ENCODE results near the gene CFAP299. TPM values are rescaled to one million over a fixed set of nuclear protein-coding genes. Genes with fewer than 3 reads are reported as not detected.
"Not testable (repeated sequence)": the region's sequence is repeated elsewhere in the genome, so short reads cannot be mapped to it uniquely, and the experiment has no call there.

Gene CFAP299
- total RNA-seq, 3 donors from 2014 or later: under 0.01 to 0.15 TPM; not detected in 1

DNA sequence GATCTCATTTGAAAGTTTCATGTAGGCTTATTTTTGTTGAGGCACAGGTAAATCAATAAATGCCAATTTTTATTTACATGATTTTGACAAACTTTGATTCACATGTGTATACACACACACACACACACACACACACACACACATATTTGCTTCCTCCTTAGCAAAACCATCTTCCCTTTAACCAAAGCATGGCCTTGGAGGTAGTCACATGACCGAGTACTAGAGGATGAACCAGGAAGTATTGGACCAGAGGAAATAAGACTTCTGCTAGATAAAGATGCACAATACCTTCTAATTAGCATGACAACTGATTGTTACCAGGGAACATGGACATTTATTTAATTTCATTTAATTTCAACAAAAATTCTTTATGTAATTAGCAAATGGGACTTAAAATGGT is 23.4 kb upstream of the CFAP299 start:
- DNase-seq (ENCODE audit: low spot score in 2 of 2): no peak
- no peaks in the 10 kb centered on the region for H3K36me3 ChIP-seq
- intact Hi-C loops (cut with DNase I; ENCODE audit: low total_unique reads): no loop called here
- H3K27ac ChIP-seq: no peak overlapping the region
- no peaks in the 10 kb centered on the region for H3K9me3 ChIP-seq
- H3K4me3 ChIP-seq: no peak overlapping the region
- no peaks in the 10 kb centered on the region for H3K4me1 ChIP-seq
- H3K27me3 ChIP-seq: no peaks in the 10 kb centered on the region
- TF ChIP-seq, protein P1, sequence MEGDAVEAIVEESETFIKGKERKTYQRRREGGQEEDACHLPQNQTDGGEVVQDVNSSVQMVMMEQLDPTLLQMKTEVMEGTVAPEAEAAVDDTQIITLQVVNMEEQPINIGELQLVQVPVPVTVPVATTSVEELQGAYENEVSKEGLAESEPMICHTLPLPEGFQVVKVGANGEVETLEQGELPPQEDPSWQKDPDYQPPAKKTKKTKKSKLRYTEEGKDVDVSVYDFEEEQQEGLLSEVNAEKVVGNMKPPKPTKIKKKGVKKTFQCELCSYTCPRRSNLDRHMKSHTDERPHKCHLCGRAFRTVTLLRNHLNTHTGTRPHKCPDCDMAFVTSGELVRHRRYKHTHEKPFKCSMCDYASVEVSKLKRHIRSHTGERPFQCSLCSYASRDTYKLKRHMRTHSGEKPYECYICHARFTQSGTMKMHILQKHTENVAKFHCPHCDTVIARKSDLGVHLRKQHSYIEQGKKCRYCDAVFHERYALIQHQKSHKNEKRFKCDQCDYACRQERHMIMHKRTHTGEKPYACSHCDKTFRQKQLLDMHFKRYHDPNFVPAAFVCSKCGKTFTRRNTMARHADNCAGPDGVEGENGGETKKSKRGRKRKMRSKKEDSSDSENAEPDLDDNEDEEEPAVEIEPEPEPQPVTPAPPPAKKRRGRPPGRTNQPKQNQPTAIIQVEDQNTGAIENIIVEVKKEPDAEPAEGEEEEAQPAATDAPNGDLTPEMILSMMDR (IDR thresholded peaks at IDR 0.05): no peak
- TF ChIP-seq POLR2A (IDR thresholded peaks at IDR 0.05): no peak
- no peak for TF ChIP-seq POLR2AphosphoS5 (IDR thresholded peaks at IDR 0.05)

DNA sequence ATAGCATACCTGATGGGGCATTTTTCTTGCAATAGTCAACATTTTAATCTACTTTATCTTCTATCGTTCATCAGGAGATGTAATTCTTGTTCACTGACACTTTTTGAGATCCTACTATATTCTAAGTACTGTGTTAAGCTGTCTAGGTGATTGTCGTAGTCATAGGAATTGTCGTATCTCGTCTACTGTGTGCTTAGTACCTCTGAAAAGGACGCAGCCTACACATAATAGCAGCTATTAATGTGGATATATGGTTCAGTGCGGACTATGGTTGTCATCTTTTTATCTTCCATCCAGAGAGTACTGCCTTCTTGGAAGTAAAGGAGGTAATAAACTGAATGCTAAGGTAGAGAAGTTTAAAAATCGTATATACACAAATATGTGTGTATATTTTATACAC is 21.9 kb upstream of the CFAP299 start:
- no peak overlapping the region for H3K4me3 ChIP-seq
- H3K27me3 ChIP-seq: no peaks in the 10 kb centered on the region
- H3K36me3 ChIP-seq: no peaks in the 10 kb centered on the region
- DNase-seq (ENCODE audit: low spot score in 2 of 2): no peak
- no peaks in the 10 kb centered on the region for H3K4me1 ChIP-seq
- no peaks in the 10 kb centered on the region for H3K9me3 ChIP-seq
- no peak overlapping the region for H3K27ac ChIP-seq
- intact Hi-C loops (cut with DNase I; ENCODE audit: low total_unique reads): no loop called here
- TF ChIP-seq, protein P1 (IDR thresholded peaks at IDR 0.05): no peak
- TF ChIP-seq POLR2A (IDR thresholded peaks at IDR 0.05) (no peak), POLR2AphosphoS5 (IDR thresholded peaks at IDR 0.05) (no peak)

DNA sequence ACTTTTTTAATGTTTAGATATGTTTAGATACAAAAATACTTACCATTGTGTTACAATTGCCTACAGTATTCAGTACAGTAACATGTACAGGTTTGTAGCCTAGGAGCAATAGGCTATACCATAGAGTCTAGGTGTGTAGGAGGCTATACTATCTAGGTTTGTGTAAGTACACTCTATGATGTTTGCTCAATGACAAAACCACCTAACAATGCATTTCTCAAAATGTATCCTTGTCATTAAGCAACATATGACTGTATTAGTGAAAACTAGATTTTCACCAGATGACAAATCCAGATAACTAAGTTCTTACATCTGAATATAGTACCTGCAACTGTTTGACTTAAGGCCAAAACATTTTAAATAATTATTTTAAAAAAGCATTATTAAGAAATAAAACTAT is 19.7 kb upstream of the CFAP299 start:
- H3K27me3 ChIP-seq; DNase-seq (ENCODE audit: low spot score in 2 of 2); intact Hi-C loops (cut with DNase I; ENCODE audit: low total_unique reads); H3K4me1 ChIP-seq; H3K36me3 ChIP-seq; H3K4me3 ChIP-seq; H3K9me3 ChIP-seq; H3K27ac ChIP-seq: not testable (repeated sequence)

DNA sequence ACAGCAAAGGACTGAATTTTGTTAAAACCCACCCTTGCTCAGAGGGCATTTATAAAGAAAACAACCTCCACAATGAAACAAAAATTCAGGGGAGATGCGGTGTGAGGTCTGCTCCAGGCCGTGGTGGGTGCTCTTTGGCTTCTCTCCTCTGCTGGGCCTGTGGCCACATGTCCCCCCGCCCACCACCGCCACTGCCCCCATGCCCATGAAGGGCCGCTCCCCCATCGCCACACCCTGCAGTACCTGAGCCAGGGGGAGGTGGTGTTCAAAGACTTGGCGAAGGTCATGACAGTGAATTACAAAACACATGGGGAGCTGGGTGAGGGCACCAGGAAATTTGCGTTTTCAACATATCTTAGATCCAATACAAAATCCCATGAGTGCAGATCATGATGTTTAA is 14.2 kb upstream of the CFAP299 start:
- H3K9me3 ChIP-seq: no peaks in the 10 kb centered on the region
- H3K4me3 ChIP-seq: no peak overlapping the region
- no peak overlapping the region for H3K27ac ChIP-seq
- H3K4me1 ChIP-seq: no peaks in the 10 kb centered on the region
- TF ChIP-seq, protein P1 (IDR thresholded peaks at IDR 0.05): no peak
- no peak for TF ChIP-seq POLR2A (IDR thresholded peaks at IDR 0.05)
- TF ChIP-seq POLR2AphosphoS5 (IDR thresholded peaks at IDR 0.05): no peak
- H3K36me3 ChIP-seq: no peaks in the 10 kb centered on the region
- intact Hi-C loops (cut with DNase I; ENCODE audit: low total_unique reads): no loop called here
- no peaks in the 10 kb centered on the region for H3K27me3 ChIP-seq
- no peak for DNase-seq (ENCODE audit: low spot score in 2 of 2)

DNA sequence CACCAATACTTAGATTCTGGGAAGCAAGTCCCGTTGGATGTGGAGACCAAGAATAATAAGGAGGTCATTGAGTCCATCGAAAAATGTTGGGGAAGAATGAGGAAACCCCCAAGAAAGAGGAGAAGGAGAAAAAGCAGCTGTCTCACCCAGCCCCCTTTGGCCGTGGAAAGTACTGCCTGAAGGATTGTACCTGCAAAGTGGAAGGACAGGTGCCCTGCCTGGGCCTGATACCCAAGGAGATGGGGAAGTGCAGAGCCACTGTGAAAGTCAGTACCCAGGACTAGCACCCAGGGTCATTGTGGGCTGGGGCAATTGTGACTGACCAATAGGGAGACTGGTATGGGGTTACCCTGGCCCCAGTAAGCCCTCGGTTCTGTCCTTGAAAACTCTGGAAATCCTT is 13.8 kb upstream of the CFAP299 start:
- TF ChIP-seq, protein P1 (IDR thresholded peaks at IDR 0.05): no peak
- TF ChIP-seq POLR2AphosphoS5 (IDR thresholded peaks at IDR 0.05) (no peak), POLR2A (IDR thresholded peaks at IDR 0.05) (no peak)
- Histone ChIP-seq H3K4me1 (no peaks in the 10 kb centered on the region), H3K27me3 (no peaks in the 10 kb centered on the region), H3K27ac (no peak overlapping the region), H3K4me3 (no peak overlapping the region), H3K36me3 (no peaks in the 10 kb centered on the region), H3K9me3 (no peaks in the 10 kb centered on the region)
- DNase-seq (ENCODE audit: low spot score in 2 of 2): no peak
- intact Hi-C loops (cut with DNase I; ENCODE audit: low total_unique reads): no loop called here

DNA sequence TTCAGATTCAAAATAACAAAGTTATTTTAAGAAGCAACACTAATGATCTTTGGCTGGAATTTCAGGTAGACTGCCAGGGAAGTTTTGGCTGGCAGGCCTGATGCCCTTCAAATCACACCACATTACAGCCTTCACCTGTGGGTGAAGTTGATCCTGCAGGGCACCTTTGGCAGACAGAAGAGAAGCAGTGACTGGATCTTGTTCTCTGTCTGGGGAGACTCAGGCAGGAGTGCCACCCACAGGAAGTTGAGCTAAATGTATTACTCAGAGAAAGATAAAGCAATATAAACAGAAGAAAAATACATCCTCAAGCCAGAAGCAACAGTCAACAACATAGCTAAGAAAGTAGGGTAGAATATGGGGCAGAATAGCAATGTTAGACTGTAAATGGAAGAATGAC is 12.8 kb upstream of the CFAP299 start:
- intact Hi-C loops (cut with DNase I; ENCODE audit: low total_unique reads): no loop called here
- Histone ChIP-seq H3K4me3 (no peak overlapping the region), H3K4me1 (no peaks in the 10 kb centered on the region), H3K27me3 (no peaks in the 10 kb centered on the region), H3K27ac (no peak overlapping the region), H3K36me3 (no peaks in the 10 kb centered on the region), H3K9me3 (no peaks in the 10 kb centered on the region)
- TF ChIP-seq, protein P1 (IDR thresholded peaks at IDR 0.05): no peak
- TF ChIP-seq POLR2AphosphoS5 (IDR thresholded peaks at IDR 0.05): no peak
- TF ChIP-seq POLR2A (IDR thresholded peaks at IDR 0.05): no peak
- no peak for DNase-seq (ENCODE audit: low spot score in 2 of 2)
